Naive thymus-derived CD8-positive, alpha-beta T cell (primary cell): ENCODE data around the gene UBE2O. TPM values are rescaled to one million over a fixed set of nuclear protein-coding genes. Genes with fewer than 3 reads are reported as not detected.
"Not testable (repeated sequence)": the region's sequence is repeated elsewhere in the genome, so short reads cannot be mapped to it uniquely, and the experiment has no call there.

Experiments
- ATAC-seq, 2 donors: fragments of 150-1000 bp; cut with Tn5 transposase in 1 of 2; sonication (Bioruptor Pico), chemical (Tn5 transposase) in 1 of 2; 1 replicate in 1 of 2; 2 replicates in 1 of 2; pipeline ENCODE4 v1.10.0; 2021; ENCODE audit warnings: mild to moderate bottlenecking in 2 of 2, moderate library complexity in 2 of 2
- POLR2A ChIA-PET: fragments of 350-600 bp; sonication (Branson Sonifier 250); formaldehyde crosslinking; loops from one replicate; lab custom pipeline; 2021; ENCODE audit warnings: antibody characterized with exemption; lab: Charles Lee
- DNase-seq, 10 donors: peaks; one replicate each; pipeline versions ENCODE4 v3.0.0 to v3.0.0-alpha.2; 2020 to 2022
- H3K27ac Mint-ChIP-seq, 10 donors: one replicate each; pipeline ENCODE4 v1.8.0; 2020 to 2022; ENCODE audit warnings: mild to moderate bottlenecking in 10 of 10, mixed read lengths in 10 of 10, moderate library complexity in 4 of 10, inconsistent platforms in 1 of 10
- H3K27me3 Mint-ChIP-seq, 5 donors: one replicate each; pipeline ENCODE4 v1.8.0; 2021 to 2022; ENCODE audit warnings: mixed read lengths in 5 of 5
- H3K36me3 Mint-ChIP-seq, 3 donors: one replicate each; pipeline ENCODE4 v1.8.0; 2020 to 2022; ENCODE audit warnings: mixed read lengths in 3 of 3, mild to moderate bottlenecking in 2 of 3, inconsistent platforms in 1 of 3
- H3K4me1 Mint-ChIP-seq, 4 donors: one replicate each; pipeline ENCODE4 v1.8.0; 2021 to 2022; ENCODE audit warnings: mixed read lengths in 4 of 4
- H3K4me3 Mint-ChIP-seq, 10 donors: one replicate each; pipeline ENCODE4 v1.8.0; 2020 to 2022; ENCODE audit warnings: mild to moderate bottlenecking in 10 of 10, mixed read lengths in 10 of 10, moderate library complexity in 6 of 10, inconsistent platforms in 1 of 10
- H3K9me3 Mint-ChIP-seq, 9 donors: one replicate each; pipeline ENCODE4 v1.8.0; 2020 to 2022; ENCODE audit warnings: mixed read lengths in 9 of 9, mild to moderate bottlenecking in 3 of 9, inconsistent platforms in 1 of 9, moderate library complexity in 1 of 9
- polyA plus RNA-seq, 3 donors: library from polyadenylated mRNA; unstranded; fragments of 300-500 nt; fragmentation: Illumina TruSeq; gene quantifications; one replicate each; pipeline ENCODE4 v1.2.3, GENCODE V29; 2021
- total RNA-seq, 8 experiments: library from RNA in 2 of 8; stranded (reverse) in 2 of 8; gene quantifications; one replicate each; pipeline ENCODE4 v1.2.3 and lab custom pipeline; 2021 to 2026

UBE2O gene
- total and polyA plus RNA-seq, 5 experiments from 2014 or later = 8.8 to 50.4 (median 14.4) TPM

- DNase-seq = no peak
- no peaks in the 10 kb centered on the region for H3K27me3 Mint-ChIP-seq
- no peak overlapping the region for H3K27ac Mint-ChIP-seq
- no peak overlapping the region for H3K4me3 Mint-ChIP-seq
- no peaks in the 10 kb centered on the region for H3K9me3 Mint-ChIP-seq
- POLR2A ChIA-PET = interaction anchor here (1.4 kb wide), 1 partner anchor 12 kb away, joined by 3 read pairs; the partner anchor contains the start of gene PRPSAP1
- H3K4me1 Mint-ChIP-seq = no peaks in the 10 kb centered on the region
- no peak for ATAC-seq
- H3K36me3 Mint-ChIP-seq = no peaks in the 10 kb centered on the region
These were observed 87.6 kb downstream of the UBE2O start for GRCh38 chr17:76365256-76365903.

- POLR2A ChIA-PET = interaction anchor here (2.4 kb wide), 1 partner anchor 10 kb away, joined by 6 read pairs; the partner anchor contains the start of gene PRPSAP1
- no peaks in the 10 kb centered on the region for H3K4me1 Mint-ChIP-seq
- ATAC-seq = no peak
These were observed 89.7 kb downstream of the UBE2O start for GRCh38 chr17:76363107-76363842.

GRCh38 chr17:76360461-76360860 is 92.5 kb downstream of the UBE2O start:
- Mint-ChIP-seq H3K4me3 (no peak overlapping the region), H3K27ac (no peak overlapping the region), H3K4me1 (no peaks in the 10 kb centered on the region), H3K27me3 (no peaks in the 10 kb centered on the region), H3K36me3 (no peaks in the 10 kb centered on the region), H3K9me3 (no peaks in the 10 kb centered on the region)
- no peak for ATAC-seq
- no peak for DNase-seq
- POLR2A ChIA-PET = no interaction called here

More at GRCh38 chr17:76363107-76363842, 89.7 kb downstream of the UBE2O start:
- Mint-ChIP-seq H3K27me3 (no peaks in the 10 kb centered on the region), H3K27ac (no peak overlapping the region), H3K36me3 (no peaks in the 10 kb centered on the region), H3K4me3 (no peak overlapping the region), H3K9me3 (no peaks in the 10 kb centered on the region)
- no peak for DNase-seq

DNA sequence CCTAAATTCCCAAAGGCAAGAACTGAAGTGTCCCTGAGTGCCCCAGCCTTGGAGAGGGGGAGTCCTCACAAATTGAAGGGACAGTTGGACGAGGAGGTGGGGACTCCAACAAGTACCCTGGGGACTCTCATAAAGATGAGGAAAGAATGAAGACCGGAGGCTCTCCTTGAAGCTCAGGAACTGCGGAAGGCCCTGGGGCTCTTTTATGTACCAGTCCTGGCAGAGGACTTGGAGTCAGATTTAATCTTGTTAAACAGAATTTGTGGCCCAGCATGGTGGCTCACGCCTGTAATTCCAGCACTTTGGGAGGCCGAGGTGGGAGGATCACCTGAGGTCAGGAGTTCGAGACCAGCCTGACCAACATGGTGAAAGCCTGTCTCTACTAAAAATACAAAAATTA is 93.2 kb downstream of the UBE2O start:
- POLR2A ChIA-PET, H3K27me3 Mint-ChIP-seq, ATAC-seq, H3K9me3 Mint-ChIP-seq, DNase-seq, H3K36me3 Mint-ChIP-seq, H3K4me3 Mint-ChIP-seq, H3K4me1 Mint-ChIP-seq: not testable (repeated sequence)
- H3K27ac Mint-ChIP-seq = peak overlapping the region in 1 of 10 donors; percentile 41

DNA sequence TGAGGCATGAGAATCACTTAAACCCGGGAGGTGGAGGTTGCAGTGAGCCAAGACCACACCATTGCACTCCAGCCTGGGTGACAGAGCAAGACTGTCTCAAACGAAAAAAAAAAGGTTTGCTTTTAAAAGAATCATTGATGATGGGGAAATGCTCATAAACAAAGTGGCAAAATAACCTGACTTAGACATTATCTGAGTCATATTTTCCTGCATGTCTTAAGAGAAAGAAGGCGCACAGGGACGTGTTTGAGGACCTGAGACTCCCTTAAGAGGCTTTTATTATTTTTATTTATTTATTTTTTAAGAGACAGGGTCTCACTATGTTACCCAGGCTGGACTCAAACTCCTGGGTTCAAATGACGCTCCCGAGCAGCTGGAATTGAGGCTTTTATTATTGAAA is 93.6 kb downstream of the UBE2O start:
- Mint-ChIP-seq H3K4me1 (peaks cover 0 to 5% (median 2%) of the 10 kb centered on the region in 4 donors), H3K27ac (no peak overlapping the region), H3K9me3 (no peaks in the 10 kb centered on the region), H3K4me3 (no peak overlapping the region), H3K36me3 (no peaks in the 10 kb centered on the region), H3K27me3 (no peaks in the 10 kb centered on the region)
- DNase-seq (no peak), ATAC-seq (no peak)
- POLR2A ChIA-PET = interaction anchor here (0.9 kb wide), 1 partner anchor 255 kb away, joined by 3 read pairs; no protein-coding TSS in a partner anchor

DNA sequence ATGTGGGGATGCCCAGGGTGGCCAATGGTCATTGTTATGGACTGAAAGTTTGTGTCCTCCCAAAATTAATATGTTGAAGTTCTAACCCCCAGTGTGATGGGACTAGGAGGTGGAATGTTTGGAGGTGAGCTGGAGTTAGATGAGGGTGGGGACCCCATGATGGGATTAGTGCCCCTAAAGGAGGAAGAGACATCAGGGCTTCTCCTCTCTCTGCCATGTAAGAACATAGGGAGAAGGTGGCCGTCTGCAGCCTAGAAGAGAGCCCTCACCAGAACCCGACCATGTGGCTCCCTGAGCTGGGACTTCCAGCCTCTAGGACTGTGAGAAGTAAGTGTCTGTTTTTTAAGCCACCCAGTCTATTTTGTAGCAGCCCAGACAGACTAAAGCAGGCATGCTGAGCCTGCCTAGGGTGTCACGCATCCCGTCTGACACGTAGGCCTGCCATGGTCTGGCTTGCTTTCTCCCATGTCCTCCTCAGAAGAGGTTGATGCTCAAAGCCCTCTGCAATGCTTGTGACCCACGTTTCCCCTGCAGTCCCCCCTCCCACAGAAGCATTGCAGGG is 95.3 kb downstream of the UBE2O start:
- no peaks in the 10 kb centered on the region for H3K36me3 Mint-ChIP-seq
- no peak for ATAC-seq
- H3K4me1 Mint-ChIP-seq = peaks cover 6 to 17% (median 10%) of the 10 kb centered on the region in 4 donors
- no peak overlapping the region for H3K4me3 Mint-ChIP-seq
- H3K9me3 Mint-ChIP-seq = no peaks in the 10 kb centered on the region
- no peaks in the 10 kb centered on the region for H3K27me3 Mint-ChIP-seq
- no peak for DNase-seq
- POLR2A ChIA-PET = no interaction called here
- H3K27ac Mint-ChIP-seq = no peak overlapping the region

GRCh38 chr17:76356803-76357456 is 96.0 kb downstream of the UBE2O start:
- Mint-ChIP-seq H3K36me3 (no peaks in the 10 kb centered on the region), H3K27ac (peak overlapping the region in 1 of 10 donors; percentile 75), H3K4me3 (no peak overlapping the region), H3K9me3 (no peaks in the 10 kb centered on the region), H3K4me1 (peaks cover 8 to 24% (median 15%) of the 10 kb centered on the region in 4 donors), H3K27me3 (no peaks in the 10 kb centered on the region)
- ATAC-seq (no peak), DNase-seq (no peak)
- POLR2A ChIA-PET = interaction anchor here (0.7 kb wide), 1 partner anchor 17 kb away, joined by 3 read pairs; no protein-coding TSS in a partner anchor

- Mint-ChIP-seq H3K4me1 (peaks cover 8 to 29% (median 23%) of the 10 kb centered on the region in 4 donors), H3K9me3 (no peaks in the 10 kb centered on the region), H3K4me3 (peak overlapping the region; percentile 58 to 98 (median 95)), H3K27ac (peak overlapping the region in 4 of 10 donors; percentile 24 to 92 (median 61)), H3K27me3 (no peaks in the 10 kb centered on the region), H3K36me3 (no peaks in the 10 kb centered on the region)
- DNase-seq (no peak), ATAC-seq (no peak)
- POLR2A ChIA-PET = interaction anchor here (0.6 to 3.0 kb wide), 5 partner anchors 29 to 483 kb away, joined by 3 to 39 read pairs (median 4); partner anchors contain the start of genes SPHK1 and SRP68
These were observed 98.1 kb downstream of the UBE2O start for GRCh38 chr17:76354747-76355310.

GRCh38 chr17:76354317-76354729 is 98.6 kb downstream of the UBE2O start:
- H3K4me1 Mint-ChIP-seq = peaks cover 8 to 29% (median 23%) of the 10 kb centered on the region in 4 donors
- no peaks in the 10 kb centered on the region for H3K9me3 Mint-ChIP-seq
- H3K36me3 Mint-ChIP-seq = no peaks in the 10 kb centered on the region
- H3K27ac Mint-ChIP-seq = peak overlapping the region; percentile 92 to 99 (median 98)
- no peak for DNase-seq
- ATAC-seq = peak in 1 of 2 donors; percentile 21
- no peaks in the 10 kb centered on the region for H3K27me3 Mint-ChIP-seq
- H3K4me3 Mint-ChIP-seq = peak overlapping the region; percentile 85 to 100 (median 97)
- POLR2A ChIA-PET = interaction anchor here (0.6 to 3.0 kb wide), 18 partner anchors 8 to 499 kb away, joined by 3 to 39 read pairs (median 4); partner anchors contain the start of genes EXOC7, JMJD6, METTL23 and SPHK1

GRCh38 chr17:76353599-76354316 is 99.2 kb downstream of the UBE2O start, which contains the start of gene PRPSAP1:
TSS of gene PRPSAP1 (minus strand) at chr17:76353916. CDS start at chr17:76353703, 213 bp downstream.
- Mint-ChIP-seq H3K36me3 (no peaks in the 10 kb centered on the region), H3K27ac (peak within 1 kb of the TSS; percentile 92 to 99 (median 98)), H3K4me1 (peaks cover 8 to 29% (median 23%) of the 10 kb centered on the region in 4 donors), H3K4me3 (peak within 1 kb of the TSS; percentile 85 to 100 (median 97)), H3K27me3 (no peaks in the 10 kb centered on the region), H3K9me3 (no peaks in the 10 kb centered on the region)
- POLR2A ChIA-PET = interaction anchor here (0.6 to 3.0 kb wide), 22 partner anchors 9 to 735 kb away, joined by 3 to 39 read pairs (median 3); partner anchors contain the start of genes EXOC7, JMJD6, METTL23 and SPHK1
- ATAC-seq (peak; percentile 95 to 96), DNase-seq (peak; percentile 60 to 97 (median 74))

- Mint-ChIP-seq H3K4me1 (peaks cover 8 to 29% (median 23%) of the 10 kb centered on the region in 4 donors), H3K9me3 (no peaks in the 10 kb centered on the region), H3K36me3 (peaks cover 0 to 2% (median 0%) of the 10 kb centered on the region in 3 donors), H3K4me3 (peak overlapping the region; percentile 85 to 100 (median 97)), H3K27ac (peak overlapping the region in 9 of 10 donors; percentile 75 to 99 (median 87)), H3K27me3 (no peaks in the 10 kb centered on the region)
- DNase-seq (peak in 5 of 10 donors; percentile 5 to 16 (median 9)), ATAC-seq (peak; percentile 1 to 3)
- POLR2A ChIA-PET = interaction anchor here (0.6 to 3.0 kb wide), 22 partner anchors 10 to 842 kb away, joined by 3 to 39 read pairs (median 4); partner anchors contain the start of genes EXOC7, JMJD6, METTL23 and SPHK1
These were observed 99.9 kb downstream of the UBE2O start for GRCh38 chr17:76353004-76353598.
